ENCODE measurements around the gene BCAR3. TPM values are rescaled to one million over a fixed set of nuclear protein-coding genes. Genes with fewer than 3 reads are reported as not detected.

Gene BCAR3
- total and polyA plus RNA-seq, 4 donors: 12.2 to 33.3 (median 18.2) TPM

DNA sequence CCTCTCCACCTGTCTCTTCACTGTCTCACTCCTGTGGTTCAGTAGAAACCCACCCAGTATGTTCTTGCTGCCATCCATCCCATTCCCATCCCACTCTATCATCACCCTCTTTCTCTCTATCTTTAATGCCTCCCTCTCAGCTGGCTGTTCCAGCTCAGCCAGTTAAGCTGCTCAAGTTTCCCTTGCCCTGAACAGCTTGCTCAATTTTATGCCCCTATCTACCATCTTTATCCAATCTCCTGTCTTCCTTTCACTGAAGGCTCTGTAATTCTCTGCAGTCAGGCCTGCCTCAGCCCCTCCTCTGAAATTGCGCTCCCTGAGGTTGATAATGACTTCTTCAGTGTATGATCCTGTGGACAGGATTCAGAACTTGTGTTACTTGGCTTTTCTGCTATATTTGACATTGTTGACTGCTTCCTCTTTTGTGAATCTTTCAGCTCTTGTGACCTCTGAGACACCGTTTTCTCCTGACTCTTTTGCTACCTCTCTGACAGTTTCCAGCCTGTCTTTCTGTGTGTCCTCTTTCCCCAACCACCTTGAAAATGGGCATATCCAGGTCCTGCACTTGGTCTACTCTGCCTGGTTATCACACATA, 13.9 kb upstream of the BCAR3 start:
- no peak overlapping the region for H3K27ac ChIP-seq (ENCODE audit: low read depth in 1 of 2, low read length in 1 of 2)
- H3K4me1 ChIP-seq (ENCODE audit: control insufficient read depth in 5 of 5, insufficient read depth in 5 of 5, low read length in 5 of 5): peaks cover 0 to 28% (median 11%) of the 10 kb centered on the region in 5 donors
- no peak for ATAC-seq (ENCODE audit: insufficient read depth, low FRiP score)
- no peaks in the 10 kb centered on the region for H3K27me3 ChIP-seq (ENCODE audit: control insufficient read depth in 3 of 3, insufficient read depth in 3 of 3, low read length in 2 of 3)
- 40 to 76% methylated on average over 2 of the region's 2 CpGs for WGBS, 2 donors
- DNase-seq: no peak
- H3K9ac ChIP-seq (ENCODE audit: insufficient read depth in 1 of 2, low read length in 2 of 2): no peak overlapping the region
- TF ChIP-seq CTCF (IDR thresholded peaks at IDR 0.05; ENCODE audit: control extremely low read depth, extremely low read depth): no peak
- no peak overlapping the region for H3K4me3 ChIP-seq
- no peaks in the 10 kb centered on the region for H3K9me3 ChIP-seq (ENCODE audit: control insufficient read depth in 4 of 4, insufficient read depth in 3 of 4, low read length in 3 of 4)
- H3K36me3 ChIP-seq (ENCODE audit: control insufficient read depth in 4 of 4, insufficient read depth in 4 of 4, low read length in 4 of 4): no peaks in the 10 kb centered on the region

DNA sequence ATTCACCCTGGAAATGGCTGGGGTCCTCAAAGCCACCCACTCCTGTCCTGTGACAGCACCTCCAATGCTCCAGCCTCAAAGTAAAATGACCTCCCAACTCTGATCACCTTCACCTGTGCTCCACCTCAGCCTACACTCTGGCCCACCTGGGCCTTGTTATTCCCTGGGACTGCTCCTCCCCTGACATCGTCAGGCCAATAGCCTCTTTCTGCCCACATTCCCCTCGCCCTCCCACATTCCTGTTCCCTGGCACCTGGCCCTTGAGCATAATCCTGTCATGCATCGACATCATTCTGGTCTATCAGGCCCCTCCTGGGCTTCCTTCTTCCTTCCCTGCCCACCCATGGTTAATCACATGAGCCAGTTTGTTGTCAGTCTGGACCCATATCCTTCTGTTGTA, 13.2 kb upstream of the BCAR3 start:
- ATAC-seq (ENCODE audit: insufficient read depth, low FRiP score) (no peak), DNase-seq (no peak)
- H3K27ac ChIP-seq (ENCODE audit: low read depth in 1 of 2, low read length in 1 of 2): no peak overlapping the region
- no peaks in the 10 kb centered on the region for H3K27me3 ChIP-seq (ENCODE audit: control insufficient read depth in 3 of 3, insufficient read depth in 3 of 3, low read length in 2 of 3)
- WGBS, 2 donors: 71% methylated on average over 3 of the region's 3 CpGs
- H3K36me3 ChIP-seq (ENCODE audit: control insufficient read depth in 4 of 4, insufficient read depth in 4 of 4, low read length in 4 of 4): no peaks in the 10 kb centered on the region
- H3K9ac ChIP-seq (ENCODE audit: insufficient read depth in 1 of 2, low read length in 2 of 2): no peak overlapping the region
- peaks cover 0 to 24% (median 11%) of the 10 kb centered on the region in 5 donors for H3K4me1 ChIP-seq (ENCODE audit: control insufficient read depth in 5 of 5, insufficient read depth in 5 of 5, low read length in 5 of 5)
- TF ChIP-seq CTCF (IDR thresholded peaks at IDR 0.05; ENCODE audit: control extremely low read depth, extremely low read depth): no peak
- H3K9me3 ChIP-seq (ENCODE audit: control insufficient read depth in 4 of 4, insufficient read depth in 3 of 4, low read length in 3 of 4): no peaks in the 10 kb centered on the region
- no peak overlapping the region for H3K4me3 ChIP-seq

DNA sequence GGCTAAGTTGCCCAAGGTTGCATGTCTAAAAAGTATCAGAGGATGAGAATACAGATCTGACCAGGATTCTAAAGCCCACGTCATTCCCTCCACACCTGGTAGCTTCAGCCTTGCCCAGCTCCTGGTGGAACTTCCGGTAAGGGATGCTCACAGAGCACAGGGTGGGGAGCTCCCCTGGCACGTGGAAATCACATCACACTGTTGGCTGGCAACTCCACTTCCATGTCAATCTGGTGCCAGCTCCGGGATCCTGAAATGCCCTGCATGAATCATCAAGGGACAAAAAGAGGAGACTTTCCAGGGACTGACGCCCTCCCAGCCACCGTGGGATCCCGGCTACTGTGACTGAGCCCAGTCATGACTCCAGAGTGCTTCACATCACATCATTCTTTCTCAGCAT, 12.4 kb upstream of the BCAR3 start:
- Histone ChIP-seq H3K9me3 (ENCODE audit: control insufficient read depth in 4 of 4, insufficient read depth in 3 of 4, low read length in 3 of 4) (no peaks in the 10 kb centered on the region), H3K27me3 (ENCODE audit: control insufficient read depth in 3 of 3, insufficient read depth in 3 of 3, low read length in 2 of 3) (no peaks in the 10 kb centered on the region), H3K36me3 (ENCODE audit: control insufficient read depth in 4 of 4, insufficient read depth in 4 of 4, low read length in 4 of 4) (no peaks in the 10 kb centered on the region), H3K4me3 (no peak overlapping the region), H3K9ac (ENCODE audit: insufficient read depth in 1 of 2, low read length in 2 of 2) (no peak overlapping the region), H3K4me1 (ENCODE audit: control insufficient read depth in 5 of 5, insufficient read depth in 5 of 5, low read length in 5 of 5) (peaks cover 0 to 18% (median 11%) of the 10 kb centered on the region in 5 donors), H3K27ac (ENCODE audit: low read depth in 1 of 2, low read length in 1 of 2) (no peak overlapping the region)
- TF ChIP-seq CTCF (IDR thresholded peaks at IDR 0.05; ENCODE audit: control extremely low read depth, extremely low read depth): no peak
- 79 to 88% methylated on average over 7 of the region's 7 CpGs for WGBS, 2 donors
- ATAC-seq (ENCODE audit: insufficient read depth, low FRiP score) (no peak), DNase-seq (no peak)
